ENCODE data around the gene DKK2.

The DKK2 gene

GRCh38 chr4:106907216-106907615 lies 128.9 kb downstream of the DKK2 start:
- DNase-seq = no peak

GRCh38 chr4:106906728-106907127 lies 129.4 kb downstream of the DKK2 start:
- DNase-seq = no peak

- no peak for DNase-seq
These were observed 137.4 kb downstream of the DKK2 start for GRCh38 chr4:106898621-106899230.

- DNase-seq = no peak
These were observed 142.2 kb downstream of the DKK2 start for GRCh38 chr4:106893903-106894302.

GRCh38 chr4:106893395-106893881 lies 142.7 kb downstream of the DKK2 start:
- DNase-seq = no peak

DNA sequence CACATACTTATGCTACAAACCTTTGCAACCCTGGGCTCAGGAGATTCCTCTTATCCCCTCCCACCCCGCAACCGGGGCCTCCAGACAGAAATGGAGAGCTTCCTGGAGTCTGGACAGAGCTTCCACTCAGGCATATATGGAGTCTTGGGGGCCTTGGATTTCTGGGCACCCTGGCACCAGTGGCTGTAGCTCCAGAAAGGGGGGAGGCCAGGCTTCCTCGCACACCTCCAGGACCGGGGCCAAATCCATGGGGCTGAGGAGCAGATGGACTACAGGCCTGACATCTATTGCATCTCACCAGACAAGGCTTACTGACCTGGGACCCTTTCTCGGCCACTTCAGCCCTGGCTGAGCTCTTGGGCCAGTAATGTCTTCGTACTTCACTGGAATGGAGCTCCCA lies 143.3 kb downstream of the DKK2 start:
- DNase-seq = no peak

DNA sequence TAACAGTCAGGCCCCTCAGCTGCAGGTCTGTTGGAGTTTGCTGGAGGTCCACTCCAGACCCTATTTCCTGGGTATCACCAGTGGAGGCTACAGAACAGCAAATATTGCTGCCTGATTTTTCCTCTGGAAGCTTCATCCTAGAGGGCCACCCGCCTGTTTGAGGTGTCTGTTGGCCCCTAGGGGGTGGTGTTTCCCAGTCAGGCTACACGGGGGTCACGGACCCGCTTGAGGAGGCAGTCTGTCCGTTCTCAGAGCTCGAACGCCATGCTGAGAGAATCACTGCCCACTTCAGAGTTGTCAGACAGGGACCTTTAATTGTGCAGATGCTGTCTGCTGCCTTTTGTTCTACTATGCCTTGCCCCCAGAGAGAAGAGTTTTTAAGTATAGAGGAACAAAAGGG lies 160.8 kb downstream of the DKK2 start:
- DNase-seq = no peak
